ENCODE measurements around the gene BMPR1A. TPM values are rescaled to one million over a fixed set of nuclear protein-coding genes. Genes with fewer than 3 reads are reported as not detected.

BMPR1A gene
- total and polyA plus RNA-seq, 2 of the 13 experiments (the other 11 are each of a cell fraction or from before 2014, with no cell fraction given): 17.8 to 44.2 TPM

DNA sequence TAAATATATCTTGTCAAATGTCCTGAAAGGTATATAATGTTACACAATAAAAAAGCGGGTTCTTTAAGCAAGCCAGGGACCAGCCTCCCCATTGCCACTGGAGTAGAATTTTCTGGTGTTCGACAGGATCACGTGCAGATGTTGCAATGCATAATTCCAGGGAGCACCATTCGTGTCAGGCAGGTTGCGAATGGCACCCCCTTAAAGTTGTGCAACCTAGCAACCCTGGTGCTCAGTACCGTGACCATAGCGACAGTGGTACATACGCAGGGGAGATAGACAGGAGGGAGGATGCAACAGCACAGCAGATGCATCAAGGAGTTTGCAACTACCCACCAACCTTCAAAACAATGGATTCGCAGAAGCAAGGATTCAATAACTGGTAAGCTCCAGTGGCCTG is 6.6 kb upstream of the BMPR1A start:
- H3K36me3 ChIP-seq (replicated peaks in 1 of 2; ENCODE audit: control insufficient read depth in 1 of 2, insufficient read depth in 2 of 2, low read length in 2 of 2): no peaks in the 10 kb centered on the region
- in situ Hi-C loops (cut with HindIII; ENCODE audit: extremely low pct_ligation_motif_present, low pct_unique_long_range_greater_than_20kb): no loop called here
- BruUV-seq (replicated peaks): no TSS peak
- WGBS (ENCODE audit: low lambda C conversion rate): 79% methylated on average over 9 of the region's 9 CpGs
- POLR2A ChIA-PET: no interaction called here
- no peaks in the 10 kb centered on the region for H3K27me3 ChIP-seq (ENCODE audit: control insufficient read depth in 1 of 2, insufficient read depth in 2 of 2, low read length in 2 of 2)
- ATAC-seq: no peak
- peaks cover 25% of the 10 kb centered on the region for H3K4me1 ChIP-seq (ENCODE audit: insufficient read depth, low read length)
- DNase-seq (ENCODE audit: low spot score): no peak
- intact Hi-C loops (cut with micrococcal nuclease; ENCODE audit: unreplicated experiment): no loop called here
- TF ChIP-seq, protein P1, sequence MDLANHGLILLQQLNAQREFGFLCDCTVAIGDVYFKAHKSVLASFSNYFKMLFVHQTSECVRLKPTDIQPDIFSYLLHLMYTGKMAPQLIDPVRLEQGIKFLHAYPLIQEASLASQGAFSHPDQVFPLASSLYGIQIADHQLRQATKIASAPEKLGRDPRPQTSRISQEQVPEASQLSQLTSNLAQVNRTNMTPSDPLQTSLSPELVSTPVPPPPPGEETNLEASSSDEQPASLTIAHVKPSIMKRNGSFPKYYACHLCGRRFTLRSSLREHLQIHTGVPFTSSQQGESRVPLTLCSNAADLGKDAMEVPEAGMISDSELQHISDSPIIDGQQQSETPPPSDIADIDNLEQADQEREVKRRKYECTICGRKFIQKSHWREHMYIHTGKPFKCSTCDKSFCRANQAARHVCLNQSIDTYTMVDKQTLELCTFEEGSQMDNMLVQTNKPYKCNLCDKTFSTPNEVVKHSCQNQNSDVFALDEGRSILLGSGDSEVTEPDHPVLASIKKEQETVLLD (CRISPR knock-in tag; IDR thresholded peaks at IDR 0.05; ENCODE audit: low read depth): no peak
- no peak for TF ChIP-seq ZNF101 (CRISPR knock-in tag; IDR thresholded peaks at IDR 0.05; ENCODE audit: borderline replicate concordance, low read depth)
- TF ChIP-seq CCAR2 (optimal IDR thresholded peaks at IDR 0.05; ENCODE audit: low read depth, low read length): no peak
- TF ChIP-seq, protein P2, sequence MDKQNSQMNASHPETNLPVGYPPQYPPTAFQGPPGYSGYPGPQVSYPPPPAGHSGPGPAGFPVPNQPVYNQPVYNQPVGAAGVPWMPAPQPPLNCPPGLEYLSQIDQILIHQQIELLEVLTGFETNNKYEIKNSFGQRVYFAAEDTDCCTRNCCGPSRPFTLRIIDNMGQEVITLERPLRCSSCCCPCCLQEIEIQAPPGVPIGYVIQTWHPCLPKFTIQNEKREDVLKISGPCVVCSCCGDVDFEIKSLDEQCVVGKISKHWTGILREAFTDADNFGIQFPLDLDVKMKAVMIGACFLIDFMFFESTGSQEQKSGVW (CRISPR knock-in tag; IDR thresholded peaks at IDR 0.05; ENCODE audit: borderline replicate concordance): no peak
- TF ChIP-seq DNMT3B (CRISPR knock-in tag; conservative IDR thresholded peaks at IDR 0.05): no peak
- TF ChIP-seq KLF6 (CRISPR knock-in tag; IDR thresholded peaks at IDR 0.05): no peak
- TF ChIP-seq HOXA5 (CRISPR knock-in tag; IDR thresholded peaks at IDR 0.05): no peak
- H3K27ac ChIP-seq (ENCODE audit: extremely low read length, insufficient read depth, low read length): no peak overlapping the region
- CTCF ChIA-PET (ENCODE audit: low intra/inter-chr PET ratio, low total read pairs): no interaction called here
- H2AFZ ChIP-seq (ENCODE audit: low read length): no peak overlapping the region
- H3K79me2 ChIP-seq (ENCODE audit: insufficient read depth, low read length): no peaks in the 10 kb centered on the region
- H3K9me3 ChIP-seq (ENCODE audit: low read length): no peaks in the 10 kb centered on the region
- no peak overlapping the region for H3K9ac ChIP-seq (ENCODE audit: insufficient read depth, low read depth, low read length)
- no peak overlapping the region for H3K4me2 ChIP-seq (ENCODE audit: low read depth, low read length)
- no peaks in the 10 kb centered on the region for H4K20me1 ChIP-seq (ENCODE audit: insufficient read depth, low read length)
- no peak for FAIRE-seq
- no peak overlapping the region for H3K4me3 ChIP-seq (replicated peaks in 1 of 3; ENCODE audit: insufficient read depth in 1 of 3, low read depth in 2 of 3, low read length in 3 of 3)

DNA sequence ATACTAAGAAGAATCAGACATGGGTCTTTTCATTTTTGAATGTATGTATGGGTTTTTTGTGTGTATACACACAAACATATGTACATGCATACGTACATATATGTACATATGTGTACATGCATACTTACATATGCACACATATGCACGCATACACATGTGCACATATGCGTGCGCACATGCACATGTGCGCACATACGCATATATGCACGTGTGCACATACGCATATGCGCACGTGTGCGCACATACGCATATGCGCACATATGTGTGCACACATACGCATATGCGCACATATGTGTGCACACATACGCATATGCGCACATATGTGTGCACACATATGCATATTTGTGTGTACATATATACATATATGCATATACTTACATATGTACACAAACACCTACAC is 4.9 kb upstream of the BMPR1A start:
- ChIA-PET POLR2A (no interaction called here), CTCF (ENCODE audit: low intra/inter-chr PET ratio, low total read pairs) (no interaction called here)
- no peaks in the 10 kb centered on the region for H4K20me1 ChIP-seq (ENCODE audit: insufficient read depth, low read length)
- no peak overlapping the region for H3K4me3 ChIP-seq (replicated peaks in 1 of 3; ENCODE audit: insufficient read depth in 1 of 3, low read depth in 2 of 3, low read length in 3 of 3)
- WGBS (ENCODE audit: low lambda C conversion rate): 97% methylated on average over 17 of the region's 17 CpGs
- ATAC-seq (no peak), DNase-seq (ENCODE audit: low spot score) (no peak), FAIRE-seq (no peak)
- no peaks in the 10 kb centered on the region for H3K36me3 ChIP-seq (replicated peaks in 1 of 2; ENCODE audit: control insufficient read depth in 1 of 2, insufficient read depth in 2 of 2, low read length in 2 of 2)
- H3K4me1 ChIP-seq (ENCODE audit: insufficient read depth, low read length): peaks cover 30% of the 10 kb centered on the region
- H3K4me2 ChIP-seq (ENCODE audit: low read depth, low read length): no peak overlapping the region
- intact Hi-C loops (cut with micrococcal nuclease; ENCODE audit: unreplicated experiment) (no loop called here), in situ Hi-C loops (cut with HindIII; ENCODE audit: extremely low pct_ligation_motif_present, low pct_unique_long_range_greater_than_20kb) (no loop called here)
- no peak overlapping the region for H3K27ac ChIP-seq (ENCODE audit: extremely low read length, insufficient read depth, low read length)
- H3K79me2 ChIP-seq (ENCODE audit: insufficient read depth, low read length): peaks cover 1% of the 10 kb centered on the region
- no peak overlapping the region for H2AFZ ChIP-seq (ENCODE audit: low read length)
- H3K27me3 ChIP-seq (ENCODE audit: control insufficient read depth in 1 of 2, insufficient read depth in 2 of 2, low read length in 2 of 2): no peaks in the 10 kb centered on the region; a peak in 1 of 5 replicates
- H3K9ac ChIP-seq (ENCODE audit: insufficient read depth, low read depth, low read length): no peak overlapping the region
- H3K9me3 ChIP-seq (ENCODE audit: low read length): no peaks in the 10 kb centered on the region
- no TSS peak for BruUV-seq (replicated peaks)
- TF ChIP-seq DPF2 (CRISPR knock-in tag; IDR thresholded peaks at IDR 0.05; ENCODE audit: borderline replicate concordance, low read depth): no peak
- no peak for TF ChIP-seq REPIN1 (CRISPR knock-in tag; IDR thresholded peaks at IDR 0.05; ENCODE audit: borderline replicate concordance, low read depth)
- TF ChIP-seq, protein P3, sequence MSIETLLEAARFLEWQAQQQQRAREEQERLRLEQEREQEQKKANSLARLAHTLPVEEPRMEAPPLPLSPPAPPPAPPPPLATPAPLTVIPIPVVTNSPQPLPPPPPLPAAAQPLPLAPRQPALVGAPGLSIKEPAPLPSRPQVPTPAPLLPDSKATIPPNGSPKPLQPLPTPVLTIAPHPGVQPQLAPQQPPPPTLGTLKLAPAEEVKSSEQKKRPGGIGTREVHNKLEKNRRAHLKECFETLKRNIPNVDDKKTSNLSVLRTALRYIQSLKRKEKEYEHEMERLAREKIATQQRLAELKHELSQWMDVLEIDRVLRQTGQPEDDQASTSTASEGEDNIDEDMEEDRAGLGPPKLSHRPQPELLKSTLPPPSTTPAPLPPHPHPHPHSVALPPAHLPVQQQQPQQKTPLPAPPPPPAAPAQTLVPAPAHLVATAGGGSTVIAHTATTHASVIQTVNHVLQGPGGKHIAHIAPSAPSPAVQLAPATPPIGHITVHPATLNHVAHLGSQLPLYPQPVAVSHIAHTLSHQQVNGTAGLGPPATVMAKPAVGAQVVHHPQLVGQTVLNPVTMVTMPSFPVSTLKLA (IDR thresholded peaks at IDR 0.05): peak; percentile 31; the same call in 1 of the 2 replicates
- TF ChIP-seq MAFG (CRISPR knock-in tag; IDR thresholded peaks at IDR 0.05): no peak
- TF ChIP-seq ZNF256 (CRISPR knock-in tag; conservative IDR thresholded peaks at IDR 0.05): no peak
- no peak for TF ChIP-seq NFYC (CRISPR knock-in tag; IDR thresholded peaks at IDR 0.05)
- TF ChIP-seq MED1 (CRISPR knock-in tag; IDR thresholded peaks at IDR 0.05): no peak

Measured in HepG2 (cell line).